Fibroblast of the conjunctiva (primary cell): Measurements from ENCODE around the gene SLC30A10.
"Not testable (repeated sequence)": the region's sequence is repeated elsewhere in the genome, so short reads cannot be mapped to it uniquely, and the experiment has no call there.

Experiments used
- DNase-seq: peaks from one replicate; pipeline ENCODE4 v3.0.0-alpha.2; 2010; ENCODE audit warnings: low read depth

Gene SLC30A10

GRCh38 chr1:219891846-219892245, 36.5 kb downstream of the SLC30A10 start:
- not testable (repeated sequence) for DNase-seq

- DNase-seq: not testable (repeated sequence)
Measured at GRCh38 chr1:219888667-219889066, 39.7 kb downstream of the SLC30A10 start.

GRCh38 chr1:219885680-219886079, 42.7 kb downstream of the SLC30A10 start:
- DNase-seq: no peak

GRCh38 chr1:219883400-219884332, 44.7 kb downstream of the SLC30A10 start:
- DNase-seq: no peak

- no peak for DNase-seq
Measured at GRCh38 chr1:219882755-219883154, 45.6 kb downstream of the SLC30A10 start.

- DNase-seq: no peak
Measured at GRCh38 chr1:219882096-219882495, 46.3 kb downstream of the SLC30A10 start.

- DNase-seq: no peak
Measured at GRCh38 chr1:219880765-219881457, 47.4 kb downstream of the SLC30A10 start.

GRCh38 chr1:219876798-219877209, 51.6 kb downstream of the SLC30A10 start:
- DNase-seq: no peak

- DNase-seq: no peak
Measured at GRCh38 chr1:219875860-219876259, 52.5 kb downstream of the SLC30A10 start.

- not testable (repeated sequence) for DNase-seq
Measured at GRCh38 chr1:219872538-219872937, 55.8 kb downstream of the SLC30A10 start.

- no peak for DNase-seq
Measured at GRCh38 chr1:219871427-219872057, 56.8 kb downstream of the SLC30A10 start.

- DNase-seq: not testable (repeated sequence)
Measured at GRCh38 chr1:219868615-219869014, 59.7 kb downstream of the SLC30A10 start.
